B cell (primary cell): ENCODE results near the gene GK2. TPM values are rescaled to one million over a fixed set of nuclear protein-coding genes. Genes with fewer than 3 reads are reported as not detected.

ENCODE experiments used
- ATAC-seq: fragments of 200-7000 bp; cut with Tn5 transposase; one replicate; pipeline ENCODE4 v1.10.0; 2021; ENCODE audit warnings: low read depth, mild to moderate bottlenecking, moderate number of reproducible peaks, moderate library complexity
- CTCF ChIA-PET: fragments of 350-600 bp; sonication (Branson Sonifier 250); formaldehyde crosslinking; loops from one replicate; lab custom pipeline; 2021; ENCODE audit warnings: antibody characterized with exemption, inconsistent platforms; lab: Charles Lee
- POLR2A ChIA-PET: fragments of 350-600 bp; sonication (Branson Sonifier 250); formaldehyde crosslinking; loops from one replicate; lab custom pipeline; 2021; ENCODE audit warnings: antibody characterized with exemption; lab: Charles Lee
- DNase-seq: peaks from one replicate; pipeline ENCODE4 v3.0.0; 2013
- H2AFZ ChIP-seq: 2 replicates; pipeline ENCODE4 v1.6.1; 2012; ENCODE audit warnings: mild to moderate bottlenecking, low read depth, low read length; ENCODE audit not compliant: insufficient read depth, poor library complexity, severe bottlenecking
- H3K27ac ChIP-seq, 2 donors: 1 replicate in 1 of 2; 2 replicates in 1 of 2; pipeline ENCODE4 v1.5.1; 2012 to 2013; ENCODE audit warnings: low read length in 2 of 2, mild to moderate bottlenecking in 2 of 2, moderate library complexity in 1 of 2
- H3K27me3 ChIP-seq, 4 experiments: fragments of 200-600 bp in 1 of 4; sonication (generic) in 1 of 4; replicated peaks in 1 of 4; 1 replicate in 2 of 4; 2 replicates in 2 of 4; pipeline versions ENCODE4 v1.6.1 to v1.7.0; 2013 to 2016; ENCODE audit warnings: low read length in 3 of 4, mild to moderate bottlenecking in 2 of 4, mixed read lengths in 1 of 4, moderate library complexity in 1 of 4; ENCODE audit not compliant: insufficient read depth in 4 of 4, control insufficient read depth in 3 of 4; ENCODE audit errors: control extremely low read depth in 1 of 4
- H3K36me3 ChIP-seq, 2 experiments: replicated peaks in 1 of 2; 1 replicate in 1 of 2; 2 replicates in 1 of 2; pipeline versions ENCODE4 v1.6.1 to v1.7.1; 2013; ENCODE audit warnings: low read length in 1 of 2; ENCODE audit not compliant: insufficient read depth in 2 of 2, control insufficient read depth in 1 of 2; ENCODE audit errors: control extremely low read depth in 1 of 2, extremely low read depth in 1 of 2
- H3K4me1 ChIP-seq, 2 donors: fragments of 200-600 bp in 1 of 2; sonication (generic) in 1 of 2; 1 replicate in 1 of 2; 2 replicates in 1 of 2; pipeline versions ENCODE4 v1.5.1 to v1.6.1; 2013 to 2017; ENCODE audit warnings: low read length in 2 of 2; ENCODE audit not compliant: control insufficient read depth in 2 of 2, insufficient read depth in 2 of 2
- H3K4me2 ChIP-seq: replicated peaks from 2 replicates; pipeline ENCODE3; 2012; ENCODE audit warnings: mild to moderate bottlenecking, low read depth, low read length; ENCODE audit not compliant: poor library complexity, severe bottlenecking
- H3K4me3 ChIP-seq, 5 experiments: fragments of 200-600 bp in 1 of 5; sonication (generic) in 1 of 5; 1 replicate in 3 of 5; 2 replicates in 2 of 5; pipeline versions ENCODE4 v1.5.1 to v1.7.0; 2011 to 2016; ENCODE audit warnings: low read length in 4 of 5, mild to moderate bottlenecking in 4 of 5, low read depth in 2 of 5, control low read depth in 1 of 5, moderate library complexity in 1 of 5; ENCODE audit not compliant: insufficient read depth in 1 of 5; ENCODE audit errors: control extremely low read depth in 1 of 5, extremely low read depth in 1 of 5
- H3K79me2 ChIP-seq: fragments of 200-600 bp; sonication (generic); one replicate; pipeline ENCODE4 v1.6.0; 2016; ENCODE audit warnings: low read length; ENCODE audit not compliant: control insufficient read depth, insufficient read depth
- H3K9ac ChIP-seq: fragments of 200-600 bp; sonication (generic); 2 replicates; pipeline ENCODE4 v1.6.1; 2017; ENCODE audit warnings: mild to moderate bottlenecking, low read length, moderate library complexity
- H3K9me3 ChIP-seq, 3 donors: one replicate each; pipeline versions ENCODE4 v1.6.1 to v1.7.1; 2013; ENCODE audit warnings: low read length in 2 of 3; ENCODE audit not compliant: control insufficient read depth in 2 of 3, insufficient read depth in 1 of 3; ENCODE audit errors: control extremely low read depth in 1 of 3
- H4K20me1 ChIP-seq: 2 replicates; pipeline ENCODE4 v1.6.0; 2012; ENCODE audit warnings: mild to moderate bottlenecking, low read length; ENCODE audit not compliant: insufficient read depth, control insufficient read depth, poor library complexity, severe bottlenecking
- H3K27ac Mint-ChIP-seq: one replicate; pipeline ENCODE4 v1.8.0; 2021; ENCODE audit warnings: mixed read lengths
- H3K27me3 Mint-ChIP-seq: one replicate; pipeline ENCODE4 v1.8.0; 2021; ENCODE audit warnings: mixed read lengths
- H3K4me1 Mint-ChIP-seq: one replicate; pipeline ENCODE4 v1.8.0; 2021; ENCODE audit warnings: mixed read lengths
- H3K4me3 Mint-ChIP-seq: one replicate; pipeline ENCODE4 v1.8.0; 2021; ENCODE audit warnings: mixed read lengths
- H3K9me3 Mint-ChIP-seq: one replicate; pipeline ENCODE4 v1.8.0; 2022; ENCODE audit warnings: mixed read lengths; ENCODE audit not compliant: insufficient read depth
- CTCF ChIP-seq: fragments of 200-600 bp; IDR thresholded peaks from one replicate; pipeline ENCODE4 v1.8.0; 2022; ENCODE audit warnings: antibody characterized with exemption, mild to moderate bottlenecking
- EZH2 ChIP-seq: IDR thresholded peaks from 2 replicates; pipeline ENCODE4 v1.6.1; 2012; ENCODE audit warnings: borderline replicate concordance, low read depth, mild to moderate bottlenecking, moderate library complexity, low read length; ENCODE audit not compliant: insufficient read depth, poor library complexity, severe bottlenecking
- WGBS: methylation state at CpG from one replicate; pipeline ENCODE4 v1.1.5; 2013; ENCODE audit warnings: missing lambda C conversion rate; ENCODE audit not compliant: insufficient coverage; 5-methylcytosine and 5-hydroxymethylcytosine counted together
- intact Hi-C: fragments of 100-400 bp; cut with micrococcal nuclease; formaldehyde crosslinking; loops from one replicate; pipeline ENCODE4 v1.10.0; 2022
- polyA plus RNA-seq: library from polyadenylated mRNA; depleted of rRNA; stranded (reverse); fragments of >200 nt; gene quantifications from 2 replicates; pipeline ENCODE4 v1.2.3, GENCODE V29; 2012
- total RNA-seq, 2 donors: library from RNA; stranded (reverse); fragments of 120-200 nt in 1 of 2; gene quantifications; 1 replicate in 1 of 2; 2 replicates in 1 of 2; pipeline versions ENCODE4 v1.2.3 to v1.2.4, GENCODE V29; 2013 to 2022

The GK2 gene
- total and polyA plus RNA-seq, 2 donors (not counting 1 experiment from before 2014, with no cell fraction given) = not detected

GRCh38 chr4:79381161-79381560, 26.9 kb downstream of the GK2 start:
- TF ChIP-seq EZH2 (no peak), CTCF (no peak)
- no peak for DNase-seq
- POLR2A ChIA-PET = no interaction called here
- no peaks in the 10 kb centered on the region for H3K36me3 ChIP-seq
- no CpG with 5 or more reads among the region's 1 CpG for WGBS
- H3K4me3 ChIP-seq = no peak overlapping the region
- no peak for ATAC-seq
- H3K4me1 ChIP-seq = no peaks in the 10 kb centered on the region
- no peaks in the 10 kb centered on the region for H3K79me2 ChIP-seq
- CTCF ChIA-PET = no interaction called here
- no peak overlapping the region for H3K9ac ChIP-seq
- no peaks in the 10 kb centered on the region for H3K27me3 ChIP-seq
- no peaks in the 10 kb centered on the region for H4K20me1 ChIP-seq
- intact Hi-C loops = no loop called here
- no peak overlapping the region for H3K27ac ChIP-seq
- H3K4me2 ChIP-seq = no peak overlapping the region
- Mint-ChIP-seq H3K4me3 (no peak overlapping the region), H3K27me3 (no peaks in the 10 kb centered on the region), H3K9me3 (no peaks in the 10 kb centered on the region), H3K4me1 (no peaks in the 10 kb centered on the region), H3K27ac (no peak overlapping the region)
- H3K9me3 ChIP-seq = peaks cover 0 to 1% (median 0%) of the 10 kb centered on the region in 3 donors
- H2AFZ ChIP-seq = no peak overlapping the region

GRCh38 chr4:79370026-79370425, 38.0 kb downstream of the GK2 start:
- Mint-ChIP-seq H3K27me3 (no peaks in the 10 kb centered on the region), H3K9me3 (no peaks in the 10 kb centered on the region), H3K4me3 (no peak overlapping the region), H3K27ac (no peak overlapping the region), H3K4me1 (no peaks in the 10 kb centered on the region)
- H3K79me2 ChIP-seq = no peaks in the 10 kb centered on the region
- no peaks in the 10 kb centered on the region for H3K36me3 ChIP-seq
- CTCF ChIA-PET = no interaction called here
- no peak overlapping the region for H3K4me3 ChIP-seq
- H3K4me2 ChIP-seq = no peak overlapping the region
- no peak overlapping the region for H3K9ac ChIP-seq
- no peak for ATAC-seq
- TF ChIP-seq CTCF (no peak), EZH2 (no peak)
- H4K20me1 ChIP-seq = no peaks in the 10 kb centered on the region
- WGBS = 28% methylated on average over 2 of the region's 2 CpGs
- no peak overlapping the region for H2AFZ ChIP-seq
- H3K27ac ChIP-seq = no peak overlapping the region
- intact Hi-C loops = no loop called here
- DNase-seq = no peak
- POLR2A ChIA-PET = no interaction called here
- no peaks in the 10 kb centered on the region for H3K27me3 ChIP-seq
- H3K9me3 ChIP-seq = no peaks in the 10 kb centered on the region
- no peaks in the 10 kb centered on the region for H3K4me1 ChIP-seq
